Heart left ventricle (tissue), 13 donors: Measurements from ENCODE around the gene MRC2.
"Not testable (repeated sequence)": the region's sequence is repeated elsewhere in the genome, so short reads cannot be mapped to it uniquely, and the experiment has no call there.

Source experiments
- CTCF ChIP-seq, 12 donors: fragments of 200-600 bp; sonication (generic) in 4 of 12; IDR thresholded peaks; one replicate each; pipeline versions ENCODE4 v1.5.0 to v1.8.0; 2018 to 2022; ENCODE audit warnings: antibody characterized with exemption in 12 of 12, mild to moderate bottlenecking in 5 of 12
- POLR2A ChIP-seq, 2 donors: fragments of 450-650 bp; IDR thresholded peaks; one replicate each; pipeline ENCODE4 v1.6.1; 2017; ENCODE audit warnings: antibody characterized with exemption in 2 of 2, mild to moderate bottlenecking in 2 of 2, moderate library complexity in 2 of 2
- donor health status: ischemic (EF 13 %, LVEDD 7.1; RV severe dilation, severe dysfunction).
- donor health status: DM: no; HTN: yes; CAD: no.
- donor health status: DM: no; HTN: no; CAD: no.
- donor health status: ischemic (EF 25% LVEDD 6.9; RV normal size, moderate dysfunction).
- donor health status: ischemic (EF 25% LVEDD 5.7; RV mildly dilated, moderate dysfunction).
- donor health status: ischemic (EF 35%, LVEDD 5.7; RV mildly dilated, moderate dysfunction).
- donor health status: nonischemic (EF 11% LVEDD 7.7; RV severe dilation, severe dysfunction).
- donor health status: DM: yes; HTN: yes; CAD: no.
- donor health status: PGD.
- donor health status: ischemic (EF 29% LVEDD 5.4; RV normal size, mild dysfunction).
- donor health status: nonischemic (EF 23%, LVEDD 6.1; RV moderate dilation, normal function).

- not testable (repeated sequence) for TF ChIP-seq POLR2A, CTCF (IDR thresholded peaks at IDR 0.05)
Observed at GRCh38 chr17:62612289-62612688, 15.2 kb upstream of the MRC2 start.
